WTC11 (cell line): ENCODE measurements around the gene SPRED1.

Experiments used
- CREB1 ChIP-seq: sonication (generic); formaldehyde crosslinking; IDR thresholded peaks from 2 replicates; pipeline ENCODE4 v1.8.0; 2023; ENCODE audit warnings: mild to moderate bottlenecking, missing genetic modification reagents
- CTCF ChIP-seq: fragments of 200-600 bp; IDR thresholded peaks from 2 replicates; pipeline ENCODE4 v1.8.0; 2022; ENCODE audit warnings: antibody characterized with exemption
- ESRRA ChIP-seq: sonication (generic); formaldehyde crosslinking; IDR thresholded peaks from 2 replicates; pipeline ENCODE4 v1.8.1; 2022; ENCODE audit warnings: mild to moderate bottlenecking, missing genetic modification reagents, borderline replicate concordance
- MYBL2 ChIP-seq: sonication (generic); formaldehyde crosslinking; IDR thresholded peaks from 2 replicates; pipeline ENCODE4 v1.8.1; 2023; ENCODE audit warnings: mild to moderate bottlenecking, moderate library complexity, missing genetic modification reagents
- TEAD1 ChIP-seq: sonication (generic); formaldehyde crosslinking; IDR thresholded peaks from 2 replicates; pipeline ENCODE4 v1.8.0; 2022; ENCODE audit warnings: mild to moderate bottlenecking, missing genetic modification reagents
- TP53 ChIP-seq: sonication (generic); formaldehyde crosslinking; IDR thresholded peaks from 2 replicates; pipeline ENCODE4 v1.8.1; 2023; ENCODE audit warnings: mild to moderate bottlenecking, missing genetic modification reagents
- USF1 ChIP-seq: sonication (generic); formaldehyde crosslinking; IDR thresholded peaks from 2 replicates; pipeline ENCODE4 v1.8.0; 2022; ENCODE audit warnings: mild to moderate bottlenecking, missing genetic modification reagents
- ZNF121 ChIP-seq: sonication (generic); formaldehyde crosslinking; IDR thresholded peaks from 2 replicates; pipeline ENCODE4 v1.8.0; 2023; ENCODE audit warnings: missing genetic modification reagents

- TF ChIP-seq CTCF (no peak), TP53 (CRISPR knock-in tag) (no peak), ZNF121 (CRISPR knock-in tag) (no peak), USF1 (CRISPR knock-in tag) (no peak), CREB1 (CRISPR knock-in tag) (no peak), TEAD1 (CRISPR knock-in tag) (no peak), ESRRA (CRISPR knock-in tag) (no peak), MYBL2 (CRISPR knock-in tag) (no peak)
Measured at GRCh38 chr15:38283010-38283409, 30.4 kb downstream of the SPRED1 start.
